GM18520 (cell line): ENCODE results near the gene AGMO.
"Not testable (repeated sequence)": the region's sequence is repeated elsewhere in the genome, so short reads cannot be mapped to it uniquely, and the experiment has no call there.

Experiments used
- ATAC-seq: cut with Tn5 transposase; IDR thresholded peaks from one replicate; pipeline ENCODE4 v1.9.1; 2021; ENCODE audit not compliant: unreplicated experiment

Gene AGMO

GRCh38 chr7:15560968-15561367 lies 847 bp downstream of the AGMO start:
- ATAC-seq = no peak

- no peak for ATAC-seq
These were observed 2.3 kb downstream of the AGMO start for GRCh38 chr7:15559416-15559928.

- ATAC-seq = no peak
These were observed 3.1 kb downstream of the AGMO start for GRCh38 chr7:15558756-15559155.

- no peak for ATAC-seq
These were observed 4.1 kb downstream of the AGMO start for GRCh38 chr7:15557686-15558085.

GRCh38 chr7:15557186-15557585 lies 4.6 kb downstream of the AGMO start:
- ATAC-seq = no peak

GRCh38 chr7:15556339-15557105 lies 5.3 kb downstream of the AGMO start:
- no peak for ATAC-seq

- no peak for ATAC-seq
These were observed 6.4 kb downstream of the AGMO start for GRCh38 chr7:15555381-15555859.

- ATAC-seq = no peak
These were observed 7.1 kb downstream of the AGMO start for GRCh38 chr7:15554744-15555143.

- ATAC-seq = no peak
These were observed 7.7 kb downstream of the AGMO start for GRCh38 chr7:15554081-15554480.

GRCh38 chr7:15547320-15547719 lies 14.5 kb downstream of the AGMO start:
- not testable (repeated sequence) for ATAC-seq

- no peak for ATAC-seq
These were observed 15.5 kb downstream of the AGMO start for GRCh38 chr7:15546272-15546792.

GRCh38 chr7:15544050-15544449 lies 17.8 kb downstream of the AGMO start:
- no peak for ATAC-seq

GRCh38 chr7:15543256-15543655 lies 18.6 kb downstream of the AGMO start:
- ATAC-seq = no peak

GRCh38 chr7:15527648-15528047 lies 34.2 kb downstream of the AGMO start:
- ATAC-seq = no peak

- no peak for ATAC-seq
These were observed 36.1 kb downstream of the AGMO start for GRCh38 chr7:15525652-15526263.

- no peak for ATAC-seq
These were observed 37.7 kb downstream of the AGMO start for GRCh38 chr7:15524077-15524476.

- not testable (repeated sequence) for ATAC-seq
These were observed 44.0 kb downstream of the AGMO start for GRCh38 chr7:15517865-15518264.

GRCh38 chr7:15515252-15515651 lies 46.6 kb downstream of the AGMO start:
- no peak for ATAC-seq

- ATAC-seq = no peak
These were observed 53.6 kb downstream of the AGMO start for GRCh38 chr7:15508258-15508657.

GRCh38 chr7:15507708-15508107 lies 54.1 kb downstream of the AGMO start:
- no peak for ATAC-seq

- ATAC-seq = no peak
These were observed 54.6 kb downstream of the AGMO start for GRCh38 chr7:15507171-15507570.

GRCh38 chr7:15505761-15506160 lies 56.1 kb downstream of the AGMO start:
- ATAC-seq = no peak
